Peyer's patch (tissue), 4 donors: ENCODE measurements around the gene NACA2.

ENCODE experiments used
- CTCF ChIP-seq, 6 experiments: fragments of 450-650 bp in 4 of 6; fragments of 200-600 bp in 2 of 6; sonication (generic) in 1 of 6; IDR thresholded peaks; one replicate each; pipeline ENCODE4 v1.5.1; 2017 to 2019; ENCODE audit warnings: antibody characterized with exemption in 6 of 6, mild to moderate bottlenecking in 3 of 6, moderate library complexity in 1 of 6
- POLR2A ChIP-seq, 2 donors: fragments of 450-650 bp; IDR thresholded peaks; one replicate each; pipeline ENCODE4 v1.5.1; 2017; ENCODE audit warnings: antibody characterized with exemption in 2 of 2, mild to moderate bottlenecking in 2 of 2, moderate library complexity in 2 of 2

GRCh38 chr17:61601297-61601696 is 10.3 kb upstream of the NACA2 start:
- TF ChIP-seq CTCF (IDR thresholded peaks at IDR 0.05): no peak
- TF ChIP-seq POLR2A (IDR thresholded peaks at IDR 0.05): no peak
